HepG2 (cell line): ENCODE measurements around the gene SREBF1. TPM values are rescaled to one million over a fixed set of nuclear protein-coding genes. Genes with fewer than 3 reads are reported as not detected.
A peak's percentile ranks its signal among the peaks of the same experiment; 100 is the strongest.

Source experiments
- DRAP1 ChIP-seq: IDR thresholded peaks from 2 replicates; pipeline ENCODE4 v1.6.1; 2016; ENCODE audit warnings: missing genetic modification reagents, missing compliant biosample characterization
- FOSL2 ChIP-seq: sonication (generic); formaldehyde crosslinking; IDR thresholded peaks from 2 replicates; pipeline ENCODE4 v1.4.0; 2020; ENCODE audit warnings: missing genetic modification reagents
- HMGXB4 ChIP-seq, 2 experiments: sonication (generic) in 1 of 2; formaldehyde crosslinking in 1 of 2; IDR thresholded peaks; 2 replicates each; pipeline versions ENCODE4 v1.4.0 to v1.6.1; 2018 to 2020; ENCODE audit warnings: missing genetic modification reagents in 2 of 2, borderline replicate concordance in 1 of 2, low read depth in 1 of 2, mild to moderate bottlenecking in 1 of 2, missing biosample characterization in 1 of 2
- HNRNPH1 ChIP-seq: fragments of 200-400 bp; formaldehyde crosslinking; optimal IDR thresholded peaks from 2 replicates; pipeline ENCODE3; 2017; ENCODE audit warnings: mild to moderate bottlenecking, low read depth, low read length
- MIER2 ChIP-seq: IDR thresholded peaks from 2 replicates; pipeline ENCODE4 v1.6.1; 2016; ENCODE audit warnings: missing biosample characterization, missing genetic modification reagents
- RBM22 ChIP-seq: fragments of 200-400 bp; formaldehyde crosslinking; optimal IDR thresholded peaks from 2 replicates; pipeline ENCODE3; 2017; ENCODE audit warnings: mild to moderate bottlenecking, low read length, moderate library complexity
- RNF2 ChIP-seq: fragments of 450-650 bp; conservative IDR thresholded peaks from 2 replicates; pipeline ENCODE4 v1.6.1; 2016; ENCODE audit warnings: low read depth
- THAP9 ChIP-seq: sonication (generic); formaldehyde crosslinking; IDR thresholded peaks from 2 replicates; pipeline ENCODE4; 2020; ENCODE audit warnings: missing genetic modification reagents, mild to moderate bottlenecking, borderline replicate concordance
- ZBTB8A ChIP-seq: sonication (generic); formaldehyde crosslinking; IDR thresholded peaks from 2 replicates; pipeline ENCODE4 v1.4.0; 2020; ENCODE audit warnings: mild to moderate bottlenecking, low read depth, missing genetic modification reagents, borderline replicate concordance
- ZNF12 ChIP-seq: sonication (generic); formaldehyde crosslinking; IDR thresholded peaks from 2 replicates; pipeline ENCODE4 v1.5.0; 2020; ENCODE audit warnings: missing genetic modification reagents
- ZNF234 ChIP-seq: sonication (generic); formaldehyde crosslinking; conservative IDR thresholded peaks from 2 replicates; pipeline ENCODE4 v1.5.1; 2020; ENCODE audit warnings: mild to moderate bottlenecking, missing genetic modification reagents
- ZNF570 ChIP-seq: sonication (generic); formaldehyde crosslinking; IDR thresholded peaks from 2 replicates; pipeline ENCODE4 v1.4.0; 2020; ENCODE audit warnings: mild to moderate bottlenecking, missing genetic modification reagents, borderline replicate concordance
- ZNF577 ChIP-seq: sonication (generic); formaldehyde crosslinking; IDR thresholded peaks from 2 replicates; pipeline ENCODE4 v1.4.0; 2020; ENCODE audit warnings: mild to moderate bottlenecking, low read depth, missing genetic modification reagents, borderline replicate concordance
- ZNF589 ChIP-seq: sonication (generic); formaldehyde crosslinking; conservative IDR thresholded peaks from 2 replicates; pipeline ENCODE4 v1.8.0; 2022; ENCODE audit warnings: mild to moderate bottlenecking, moderate library complexity, missing genetic modification reagents
- ZNF660 ChIP-seq: sonication (generic); formaldehyde crosslinking; IDR thresholded peaks from 2 replicates; pipeline ENCODE4 v1.5.1; 2020; ENCODE audit warnings: mild to moderate bottlenecking, low read depth, missing genetic modification reagents, borderline replicate concordance
- polyA plus RNA-seq, 8 experiments: library from polyadenylated mRNA; depleted of rRNA in 3 of 8; stranded (reverse) in 7 of 8; unstranded in 1 of 8; fragments of >200 nt; fragmentation: Illumina TruSeq in 4 of 8; extraction: Trizol in 4 of 8; gene quantifications; 2 replicates each; pipeline versions ENCODE4 v1.2.1 to v1.2.3, GENCODE V29; 2011 to 2016; ENCODE audit warnings: low read depth in 4 of 8, missing spikeins in 1 of 8, mixed read lengths in 1 of 8; ENCODE audit not compliant: insufficient read depth in 1 of 8
- total RNA-seq, 5 experiments: library from RNA; depleted of rRNA; stranded (reverse); fragments of >200 nt; fragmentation: Illumina TruSeq; extraction: Trizol; gene quantifications; 2 replicates each; pipeline ENCODE4 v1.2.3, GENCODE V29; 2016; ENCODE audit warnings: low read depth in 1 of 5
- TF ChIP-seq, protein P1 (sequence below): sonication (generic); formaldehyde crosslinking; IDR thresholded peaks from 2 replicates; pipeline ENCODE4 v1.9.0; 2021; ENCODE audit warnings: missing genetic modification reagents, borderline replicate concordance
- TF ChIP-seq, protein P2 (sequence below): sonication (generic); formaldehyde crosslinking; IDR thresholded peaks from 2 replicates; pipeline ENCODE4 v1.4.0; 2020; ENCODE audit warnings: missing genetic modification reagents

The SREBF1 gene
- total and polyA plus RNA-seq, 2 of the 13 experiments (the other 11 are each of a cell fraction or from before 2014, with no cell fraction given): 34.3 to 38.0 TPM

DNA sequence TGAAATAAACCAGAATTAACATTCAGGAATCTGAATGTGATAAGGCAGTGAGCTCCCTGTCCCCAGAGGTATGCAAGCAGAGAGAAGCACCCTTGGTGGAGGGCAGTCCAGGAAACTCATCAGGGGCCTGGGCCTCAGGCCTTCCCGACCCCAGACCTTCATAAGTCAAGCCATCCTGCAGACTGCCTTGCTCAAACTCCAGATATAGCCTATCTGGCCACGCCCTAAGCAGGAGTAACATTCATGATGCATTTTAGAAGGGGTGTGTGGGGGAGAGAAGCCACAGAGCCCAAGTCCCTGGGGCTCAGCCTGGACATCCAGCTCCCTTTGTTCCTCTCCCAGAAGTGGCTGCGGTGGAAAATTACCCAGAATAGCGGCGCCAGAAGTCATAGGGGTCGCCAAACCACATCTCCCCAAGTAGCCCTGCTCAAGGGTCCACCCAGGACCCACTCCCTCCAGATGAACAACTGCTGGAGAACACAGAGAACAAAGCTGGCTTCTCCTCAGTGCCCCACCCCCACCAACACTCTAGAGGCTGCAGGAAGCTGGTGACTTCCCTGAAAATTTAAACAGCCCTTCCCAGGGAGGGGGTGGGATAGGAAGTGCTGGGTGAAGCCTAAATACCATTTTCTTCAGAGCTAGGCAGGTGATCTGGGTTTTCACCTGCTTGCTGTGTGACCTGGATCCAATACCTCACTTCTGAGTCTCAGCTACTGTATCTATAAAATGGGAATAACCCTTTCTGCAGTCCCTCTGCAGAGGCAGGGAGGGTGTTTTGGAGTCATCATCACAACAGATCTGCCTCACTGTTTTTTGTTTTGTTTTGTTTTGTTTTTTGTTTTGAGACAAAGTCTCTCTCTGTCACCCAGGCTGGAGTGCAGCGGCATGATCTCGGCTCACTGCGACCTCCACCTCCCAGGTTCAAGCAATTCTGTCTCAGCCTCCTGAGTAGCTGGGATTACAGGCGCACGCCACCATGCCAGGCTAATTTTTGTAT is 1.5 kb upstream of the SREBF1 start (continued):
- TF ChIP-seq, protein P1, sequence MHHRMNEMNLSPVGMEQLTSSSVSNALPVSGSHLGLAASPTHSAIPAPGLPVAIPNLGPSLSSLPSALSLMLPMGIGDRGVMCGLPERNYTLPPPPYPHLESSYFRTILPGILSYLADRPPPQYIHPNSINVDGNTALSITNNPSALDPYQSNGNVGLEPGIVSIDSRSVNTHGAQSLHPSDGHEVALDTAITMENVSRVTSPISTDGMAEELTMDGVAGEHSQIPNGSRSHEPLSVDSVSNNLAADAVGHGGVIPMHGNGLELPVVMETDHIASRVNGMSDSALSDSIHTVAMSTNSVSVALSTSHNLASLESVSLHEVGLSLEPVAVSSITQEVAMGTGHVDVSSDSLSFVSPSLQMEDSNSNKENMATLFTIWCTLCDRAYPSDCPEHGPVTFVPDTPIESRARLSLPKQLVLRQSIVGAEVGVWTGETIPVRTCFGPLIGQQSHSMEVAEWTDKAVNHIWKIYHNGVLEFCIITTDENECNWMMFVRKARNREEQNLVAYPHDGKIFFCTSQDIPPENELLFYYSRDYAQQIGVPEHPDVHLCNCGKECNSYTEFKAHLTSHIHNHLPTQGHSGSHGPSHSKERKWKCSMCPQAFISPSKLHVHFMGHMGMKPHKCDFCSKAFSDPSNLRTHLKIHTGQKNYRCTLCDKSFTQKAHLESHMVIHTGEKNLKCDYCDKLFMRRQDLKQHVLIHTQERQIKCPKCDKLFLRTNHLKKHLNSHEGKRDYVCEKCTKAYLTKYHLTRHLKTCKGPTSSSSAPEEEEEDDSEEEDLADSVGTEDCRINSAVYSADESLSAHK: no peak
- no peak for TF ChIP-seq ZBTB8A (CRISPR knock-in tag)
- no peak for TF ChIP-seq ZNF660
- TF ChIP-seq THAP9 (CRISPR knock-in tag): no peak
- TF ChIP-seq MIER2 (CRISPR knock-in tag): no peak
- TF ChIP-seq ZNF234: no peak
- no peak for TF ChIP-seq ZNF12 (CRISPR knock-in tag)
- TF ChIP-seq HMGXB4 (CRISPR knock-in tag; IDR thresholded peaks at IDR 0.05; ENCODE audit: borderline replicate concordance in 1 of 2, low read depth in 1 of 2): no peak; a peak in 1 of 4 replicates
- TF ChIP-seq ZNF589 (CRISPR knock-in tag): no peak
- TF ChIP-seq, protein P2, sequence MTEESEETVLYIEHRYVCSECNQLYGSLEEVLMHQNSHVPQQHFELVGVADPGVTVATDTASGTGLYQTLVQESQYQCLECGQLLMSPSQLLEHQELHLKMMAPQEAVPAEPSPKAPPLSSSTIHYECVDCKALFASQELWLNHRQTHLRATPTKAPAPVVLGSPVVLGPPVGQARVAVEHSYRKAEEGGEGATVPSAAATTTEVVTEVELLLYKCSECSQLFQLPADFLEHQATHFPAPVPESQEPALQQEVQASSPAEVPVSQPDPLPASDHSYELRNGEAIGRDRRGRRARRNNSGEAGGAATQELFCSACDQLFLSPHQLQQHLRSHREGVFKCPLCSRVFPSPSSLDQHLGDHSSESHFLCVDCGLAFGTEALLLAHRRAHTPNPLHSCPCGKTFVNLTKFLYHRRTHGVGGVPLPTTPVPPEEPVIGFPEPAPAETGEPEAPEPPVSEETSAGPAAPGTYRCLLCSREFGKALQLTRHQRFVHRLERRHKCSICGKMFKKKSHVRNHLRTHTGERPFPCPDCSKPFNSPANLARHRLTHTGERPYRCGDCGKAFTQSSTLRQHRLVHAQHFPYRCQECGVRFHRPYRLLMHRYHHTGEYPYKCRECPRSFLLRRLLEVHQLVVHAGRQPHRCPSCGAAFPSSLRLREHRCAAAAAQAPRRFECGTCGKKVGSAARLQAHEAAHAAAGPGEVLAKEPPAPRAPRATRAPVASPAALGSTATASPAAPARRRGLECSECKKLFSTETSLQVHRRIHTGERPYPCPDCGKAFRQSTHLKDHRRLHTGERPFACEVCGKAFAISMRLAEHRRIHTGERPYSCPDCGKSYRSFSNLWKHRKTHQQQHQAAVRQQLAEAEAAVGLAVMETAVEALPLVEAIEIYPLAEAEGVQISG (CRISPR knock-in tag): no peak
- TF ChIP-seq DRAP1 (CRISPR knock-in tag): no peak
- no peak for TF ChIP-seq HNRNPH1
- no peak for TF ChIP-seq RNF2
- no peak for TF ChIP-seq ZNF570
- TF ChIP-seq ZNF577 (CRISPR knock-in tag): no peak
- TF ChIP-seq FOSL2 (CRISPR knock-in tag): peak; percentile 19; the same call in 1 of the 2 replicates
- no peak for TF ChIP-seq RBM22
